GM21619 (cell line): ENCODE results near the gene PRR14L.
A peak's percentile ranks its signal among the peaks of the same experiment; 100 is the strongest.

Experiments used
- ATAC-seq: cut with Tn5 transposase; IDR thresholded peaks from one replicate; pipeline ENCODE4 v1.9.1; 2021; ENCODE audit not compliant: unreplicated experiment

Gene PRR14L

GRCh38 chr22:31647066-31647465 is 102.9 kb downstream of the PRR14L start:
- no peak for ATAC-seq

- peak; percentile 48 for ATAC-seq
Measured at GRCh38 chr22:31646186-31647019, 103.5 kb downstream of the PRR14L start.

GRCh38 chr22:31639436-31640039 is 110.4 kb downstream of the PRR14L start:
- ATAC-seq: no peak

- peak; percentile 43 for ATAC-seq
Measured at GRCh38 chr22:31637891-31638618, 111.9 kb downstream of the PRR14L start.

- ATAC-seq: peak; percentile 50
Measured at GRCh38 chr22:31637447-31637890, 112.5 kb downstream of the PRR14L start.

- ATAC-seq: no peak
Measured at GRCh38 chr22:31635638-31636306, 114.2 kb downstream of the PRR14L start.

- no peak for ATAC-seq
Measured at GRCh38 chr22:31631436-31631835, 118.5 kb downstream of the PRR14L start.
